Panc1 (cell line): Measurements from ENCODE around the gene SLFNL1. TPM values are rescaled to one million over a fixed set of nuclear protein-coding genes. Genes with fewer than 3 reads are reported as not detected.

Experiments
- ATAC-seq: fragments of 200-7000 bp; cut with Tn5 transposase; 2 replicates; pipeline ENCODE4 v1.9.1; 2020; ENCODE audit warnings: mild to moderate bottlenecking, moderate library complexity
- BruUV-seq: library from RNA; stranded (reverse); fragments of 400-500 nt; replicated peaks from 2 replicates; lab custom pipeline; 2021; lab: Mats Ljungman, UMichigan
- CTCF ChIA-PET: fragments of 300-600 bp; sonication (Branson Sonifier 250); formaldehyde crosslinking; loops from one replicate; lab custom pipeline; 2022; ENCODE audit warnings: antibody characterized with exemption; lab: Charles Lee
- POLR2A ChIA-PET: fragments of 300-600 bp; sonication (Branson Sonifier 250); formaldehyde crosslinking; loops from one replicate; lab custom pipeline; 2022; ENCODE audit warnings: antibody characterized with exemption; lab: Charles Lee
- DNase-seq: peaks from one replicate; pipeline ENCODE4 v3.0.0-alpha.2; 2010; ENCODE audit warnings: low read depth, low spot score
- H3K27ac ChIP-seq: 2 replicates; pipeline ENCODE4 v1.5.1; 2011; ENCODE audit warnings: mild to moderate bottlenecking, low read length, inconsistent platforms
- H3K27me3 ChIP-seq: fragments of 200-500 bp; sonication (Bioruptor generic); 2 replicates; pipeline ENCODE4 v1.6.0; 2014; ENCODE audit warnings: low read length, inconsistent platforms; ENCODE audit not compliant: control insufficient read depth, insufficient read depth
- H3K36me3 ChIP-seq: fragments of 200-500 bp; sonication (Bioruptor generic); 2 replicates; pipeline ENCODE4 v1.5.1; 2014; ENCODE audit warnings: inconsistent platforms, mild to moderate bottlenecking, low read length, moderate library complexity; ENCODE audit not compliant: control insufficient read depth, insufficient read depth
- H3K4me1 ChIP-seq: 2 replicates; pipeline ENCODE4 v1.5.1; 2011; ENCODE audit warnings: inconsistent platforms, mild to moderate bottlenecking, low read length, moderate library complexity; ENCODE audit not compliant: control insufficient read depth, insufficient read depth
- H3K4me3 ChIP-seq, 2 experiments: 2 replicates each; pipeline ENCODE4 v1.5.1; 2011 to 2012; ENCODE audit warnings: low read depth in 2 of 2, low read length in 2 of 2, mild to moderate bottlenecking in 2 of 2, inconsistent platforms in 1 of 2, moderate library complexity in 1 of 2
- H3K9me3 ChIP-seq: fragments of 200-500 bp; sonication (Bioruptor generic); 2 replicates; pipeline ENCODE4 v1.5.1; 2014; ENCODE audit warnings: low read depth, mild to moderate bottlenecking, inconsistent platforms, low read length, moderate library complexity; ENCODE audit not compliant: control insufficient read depth, insufficient read depth
- CTCF ChIP-seq: fragments of 450-650 bp; IDR thresholded peaks from 2 replicates; pipeline ENCODE4 v1.5.1; 2017; ENCODE audit warnings: mild to moderate bottlenecking
- POLR2AphosphoS5 ChIP-seq: IDR thresholded peaks from 2 replicates; pipeline ENCODE4 v1.6.1; 2012; ENCODE audit warnings: mild to moderate bottlenecking, low read depth, low read length, moderate library complexity
- REST ChIP-seq, 2 experiments: IDR thresholded peaks; 2 replicates each; pipeline ENCODE4 v1.6.1; 2011 to 2012; ENCODE audit warnings: low read depth in 2 of 2, control low read depth in 1 of 2, low read length in 1 of 2, mild to moderate bottlenecking in 1 of 2, moderate library complexity in 1 of 2; ENCODE audit not compliant: insufficient read depth in 1 of 2
- SIN3A ChIP-seq: IDR thresholded peaks from 2 replicates; pipeline ENCODE4 v1.6.1; 2012; ENCODE audit warnings: low read depth, mild to moderate bottlenecking, low read length, moderate library complexity, borderline replicate concordance; ENCODE audit not compliant: insufficient read depth
- TCF7L2 ChIP-seq: IDR thresholded peaks from 2 replicates; pipeline ENCODE4 v1.6.1; 2011; ENCODE audit warnings: mild to moderate bottlenecking, low read depth, low read length, inconsistent platforms
- in situ Hi-C: cut with HindIII; loops from 2 replicates; pipeline ENCODE4 v1.10.0; 2016; ENCODE audit warnings: low sequenced_read_pairs, low pct_unique_long_range_greater_than_20kb
- intact Hi-C: fragments of 100-400 bp; cut with micrococcal nuclease; formaldehyde crosslinking; loops from one replicate; pipeline ENCODE4 v1.10.0; 2022; ENCODE audit not compliant: unreplicated experiment
- total RNA-seq: library from RNA; stranded (reverse); gene quantifications from one replicate; pipeline ENCODE4 v1.2.1, GENCODE V29; 2021; ENCODE audit not compliant: unreplicated experiment

SLFNL1 gene
- total RNA-seq, 1 experiment from 2014 or later = 0.10 TPM

GRCh38 chr1:40977716-40978115, 43.8 kb downstream of the SLFNL1 start:
- peaks cover 43% of the 10 kb centered on the region for H3K4me1 ChIP-seq
- H3K36me3 ChIP-seq = peaks cover 4% of the 10 kb centered on the region
- no peaks in the 10 kb centered on the region for H3K27me3 ChIP-seq
- in situ Hi-C loops (no loop called here), intact Hi-C loops (no loop called here)
- TF ChIP-seq CTCF = no peak
- TF ChIP-seq TCF7L2 = no peak
- TF ChIP-seq POLR2AphosphoS5 = no peak
- no peak for TF ChIP-seq REST (IDR thresholded peaks at IDR 0.05; ENCODE audit: insufficient read depth in 1 of 2, low read depth in 2 of 2, low read length in 1 of 2)
- no peak for TF ChIP-seq SIN3A
- H3K9me3 ChIP-seq = no peaks in the 10 kb centered on the region
- DNase-seq = no peak
- ChIA-PET CTCF (no interaction called here), POLR2A (interaction anchor here (0.6 kb wide), 1 partner anchor 240 kb away, joined by 4 read pairs; no protein-coding TSS in a partner anchor)
- no peak overlapping the region for H3K4me3 ChIP-seq
- BruUV-seq = no TSS peak
- no peak for ATAC-seq
- H3K27ac ChIP-seq = peak overlapping the region; percentile 95

- Histone ChIP-seq H3K9me3 (no peaks in the 10 kb centered on the region), H3K36me3 (peaks cover 4% of the 10 kb centered on the region), H3K4me1 (peaks cover 37% of the 10 kb centered on the region), H3K4me3 (no peak overlapping the region), H3K27me3 (no peaks in the 10 kb centered on the region), H3K27ac (peak overlapping the region; percentile 95)
- intact Hi-C loops (no loop called here), in situ Hi-C loops (no loop called here)
- no peak for ATAC-seq
- TF ChIP-seq SIN3A = no peak
- TF ChIP-seq TCF7L2 = no peak
- TF ChIP-seq POLR2AphosphoS5 = no peak
- TF ChIP-seq CTCF = no peak
- no peak for TF ChIP-seq REST (IDR thresholded peaks at IDR 0.05; ENCODE audit: insufficient read depth in 1 of 2, low read depth in 2 of 2, low read length in 1 of 2)
- no peak for DNase-seq
- BruUV-seq = no TSS peak
- ChIA-PET CTCF (no interaction called here), POLR2A (interaction anchor here (0.6 kb wide), 1 partner anchor 240 kb away, joined by 4 read pairs; no protein-coding TSS in a partner anchor)
Observed at GRCh38 chr1:40976952-40977690, 44.4 kb downstream of the SLFNL1 start.
